ENCODE measurements around the gene NDUFV2.

The NDUFV2 gene

DNA sequence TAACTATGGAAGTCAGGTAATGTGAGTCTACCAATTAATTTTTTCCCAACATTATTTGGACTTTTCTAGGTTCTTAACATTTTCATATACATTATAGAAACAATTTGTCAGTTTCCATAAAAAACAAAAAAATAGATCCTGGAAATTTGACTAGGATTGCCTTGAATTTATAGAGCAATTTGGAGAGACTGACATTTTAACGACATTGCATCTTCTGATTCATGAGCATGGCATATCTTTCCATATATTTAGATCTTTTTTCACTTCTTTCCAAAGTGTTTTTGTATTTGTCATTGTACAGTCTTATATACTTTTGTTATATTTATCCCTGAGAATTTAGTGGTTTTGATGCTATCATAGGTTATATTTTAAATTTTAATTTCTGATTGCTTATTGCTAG lies 76.1 kb downstream of the NDUFV2 start:
- H3K79me2 ChIP-seq (ENCODE audit: insufficient read depth, low read length) = peaks cover 69% of the 10 kb centered on the region
- H3K27ac ChIP-seq (ENCODE audit: low read depth, low read length) = no peak overlapping the region
- H3K27me3 ChIP-seq (ENCODE audit: low read length) = no peaks in the 10 kb centered on the region
- H3K4me2 ChIP-seq (ENCODE audit: low read depth, low read length, poor library complexity, severe bottlenecking) = no peak overlapping the region
- no peak overlapping the region for H3K9ac ChIP-seq (ENCODE audit: low read length)
- no peaks in the 10 kb centered on the region; the same call in 1 of the 2 replicates for H4K20me1 ChIP-seq (ENCODE audit: low read depth, low read length)
- no peak overlapping the region for H2AFZ ChIP-seq (ENCODE audit: low read depth, low read length, severe bottlenecking)
- no peaks in the 10 kb centered on the region for H3K9me2 ChIP-seq (replicated peaks; ENCODE audit: insufficient read depth, low read length)
- H3F3A ChIP-seq (ENCODE audit: insufficient read depth) = no peaks in the 10 kb centered on the region
- peaks cover 9% of the 10 kb centered on the region; the same call in 1 of the 2 replicates for H3K36me3 ChIP-seq (ENCODE audit: low read length)
- no peaks in the 10 kb centered on the region for H3K9me3 ChIP-seq (ENCODE audit: insufficient read depth, low read length)
- no peak for TF ChIP-seq EZH2phosphoT487 (conservative IDR thresholded peaks at IDR 0.05; ENCODE audit: low read length)
- TF ChIP-seq, protein P1, sequence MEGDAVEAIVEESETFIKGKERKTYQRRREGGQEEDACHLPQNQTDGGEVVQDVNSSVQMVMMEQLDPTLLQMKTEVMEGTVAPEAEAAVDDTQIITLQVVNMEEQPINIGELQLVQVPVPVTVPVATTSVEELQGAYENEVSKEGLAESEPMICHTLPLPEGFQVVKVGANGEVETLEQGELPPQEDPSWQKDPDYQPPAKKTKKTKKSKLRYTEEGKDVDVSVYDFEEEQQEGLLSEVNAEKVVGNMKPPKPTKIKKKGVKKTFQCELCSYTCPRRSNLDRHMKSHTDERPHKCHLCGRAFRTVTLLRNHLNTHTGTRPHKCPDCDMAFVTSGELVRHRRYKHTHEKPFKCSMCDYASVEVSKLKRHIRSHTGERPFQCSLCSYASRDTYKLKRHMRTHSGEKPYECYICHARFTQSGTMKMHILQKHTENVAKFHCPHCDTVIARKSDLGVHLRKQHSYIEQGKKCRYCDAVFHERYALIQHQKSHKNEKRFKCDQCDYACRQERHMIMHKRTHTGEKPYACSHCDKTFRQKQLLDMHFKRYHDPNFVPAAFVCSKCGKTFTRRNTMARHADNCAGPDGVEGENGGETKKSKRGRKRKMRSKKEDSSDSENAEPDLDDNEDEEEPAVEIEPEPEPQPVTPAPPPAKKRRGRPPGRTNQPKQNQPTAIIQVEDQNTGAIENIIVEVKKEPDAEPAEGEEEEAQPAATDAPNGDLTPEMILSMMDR (IDR thresholded peaks at IDR 0.05; ENCODE audit: insufficient read depth, low read length, poor library complexity, severe bottlenecking) = no peak
- H3K4me3 ChIP-seq (ENCODE audit: insufficient read depth, low read length, poor library complexity, severe bottlenecking) = no peak overlapping the region

DNA sequence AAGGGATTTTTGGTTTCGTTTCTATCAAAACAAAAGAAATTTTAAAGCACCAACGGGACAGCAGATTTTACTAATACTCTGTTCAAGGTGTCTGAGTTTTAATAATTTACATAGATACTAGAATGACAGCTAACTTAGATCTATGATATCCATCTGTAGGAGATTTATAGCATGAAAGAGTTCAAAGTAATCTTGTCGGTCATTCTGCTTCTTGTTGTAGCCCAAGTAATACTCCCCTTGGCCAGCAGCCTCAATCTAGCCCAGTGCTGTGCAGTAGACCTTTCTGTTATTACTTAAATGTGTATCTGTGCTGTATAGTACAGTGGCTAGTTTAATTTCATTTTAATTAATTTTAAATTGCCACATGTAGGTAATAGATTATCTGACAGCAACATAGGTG lies 78.8 kb downstream of the NDUFV2 start:
- no peak overlapping the region for H3K27ac ChIP-seq (ENCODE audit: low read depth, low read length)
- H3K9me3 ChIP-seq (ENCODE audit: insufficient read depth, low read length) = no peaks in the 10 kb centered on the region
- H4K20me1 ChIP-seq (ENCODE audit: low read depth, low read length) = no peaks in the 10 kb centered on the region; the same call in 1 of the 2 replicates
- H3K36me3 ChIP-seq (ENCODE audit: low read length) = peaks cover 13% of the 10 kb centered on the region; the same call in 1 of the 2 replicates
- TF ChIP-seq, protein P1 (IDR thresholded peaks at IDR 0.05; ENCODE audit: insufficient read depth, low read length, poor library complexity, severe bottlenecking) = no peak
- no peak for TF ChIP-seq EZH2phosphoT487 (conservative IDR thresholded peaks at IDR 0.05; ENCODE audit: low read length)
- H2AFZ ChIP-seq (ENCODE audit: low read depth, low read length, severe bottlenecking) = no peak overlapping the region
- H3F3A ChIP-seq (ENCODE audit: insufficient read depth) = no peaks in the 10 kb centered on the region
- no peaks in the 10 kb centered on the region for H3K27me3 ChIP-seq (ENCODE audit: low read length)
- H3K79me2 ChIP-seq (ENCODE audit: insufficient read depth, low read length) = peaks cover 58% of the 10 kb centered on the region
- H3K9me2 ChIP-seq (replicated peaks; ENCODE audit: insufficient read depth, low read length) = no peaks in the 10 kb centered on the region
- H3K9ac ChIP-seq (ENCODE audit: low read length) = no peak overlapping the region
- peak overlapping the region; percentile 58 for H3K4me2 ChIP-seq (ENCODE audit: low read depth, low read length, poor library complexity, severe bottlenecking)
- H3K4me3 ChIP-seq (ENCODE audit: insufficient read depth, low read length, poor library complexity, severe bottlenecking) = no peak overlapping the region

DNA sequence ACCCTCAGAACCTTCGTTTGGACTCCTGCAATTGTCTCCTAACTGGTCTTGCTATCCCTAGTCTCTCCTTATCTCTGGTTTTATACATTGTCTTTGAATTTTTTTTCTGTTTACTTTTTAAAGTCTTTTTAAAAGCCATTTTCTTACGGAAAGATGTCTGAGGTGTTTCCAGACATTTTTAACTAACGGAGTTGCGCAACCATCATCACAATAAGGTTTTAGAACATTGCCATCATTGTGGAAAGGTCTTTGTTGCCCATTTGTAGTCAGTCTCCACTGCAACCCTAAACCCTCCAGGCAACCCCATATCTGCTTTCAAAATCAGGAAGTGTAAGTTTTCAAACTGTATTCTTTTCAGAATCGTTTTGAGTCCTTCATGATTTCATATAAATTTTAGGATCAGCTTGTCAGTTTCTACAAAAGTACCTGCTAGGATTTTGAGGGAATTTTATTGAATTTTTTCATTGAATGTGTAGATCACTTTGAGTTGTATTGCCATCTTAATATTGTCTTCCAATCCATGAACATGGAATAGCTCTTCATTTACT lies 80.4 kb downstream of the NDUFV2 start:
- H2AFZ ChIP-seq (ENCODE audit: low read depth, low read length, severe bottlenecking) = no peak overlapping the region
- H3F3A ChIP-seq (ENCODE audit: insufficient read depth) = no peaks in the 10 kb centered on the region
- peaks cover 13% of the 10 kb centered on the region; the same call in 1 of the 2 replicates for H3K36me3 ChIP-seq (ENCODE audit: low read length)
- no peak overlapping the region for H3K9ac ChIP-seq (ENCODE audit: low read length)
- H3K4me3 ChIP-seq (ENCODE audit: insufficient read depth, low read length, poor library complexity, severe bottlenecking) = no peak overlapping the region
- no peaks in the 10 kb centered on the region for H3K9me3 ChIP-seq (ENCODE audit: insufficient read depth, low read length)
- H4K20me1 ChIP-seq (ENCODE audit: low read depth, low read length) = no peaks in the 10 kb centered on the region; the same call in 1 of the 2 replicates
- no peak overlapping the region for H3K4me2 ChIP-seq (ENCODE audit: low read depth, low read length, poor library complexity, severe bottlenecking)
- H3K27ac ChIP-seq (ENCODE audit: low read depth, low read length) = no peak overlapping the region
- no peaks in the 10 kb centered on the region for H3K9me2 ChIP-seq (replicated peaks; ENCODE audit: insufficient read depth, low read length)
- TF ChIP-seq EZH2phosphoT487 (conservative IDR thresholded peaks at IDR 0.05; ENCODE audit: low read length) = no peak
- TF ChIP-seq, protein P1 (IDR thresholded peaks at IDR 0.05; ENCODE audit: insufficient read depth, low read length, poor library complexity, severe bottlenecking) = no peak
- peaks cover 41% of the 10 kb centered on the region for H3K79me2 ChIP-seq (ENCODE audit: insufficient read depth, low read length)
- H3K27me3 ChIP-seq (ENCODE audit: low read length) = no peaks in the 10 kb centered on the region

Measured in SU-DHL-6 (cell line).